ENCODE results near the gene RABEP1.

RABEP1 gene

DNA sequence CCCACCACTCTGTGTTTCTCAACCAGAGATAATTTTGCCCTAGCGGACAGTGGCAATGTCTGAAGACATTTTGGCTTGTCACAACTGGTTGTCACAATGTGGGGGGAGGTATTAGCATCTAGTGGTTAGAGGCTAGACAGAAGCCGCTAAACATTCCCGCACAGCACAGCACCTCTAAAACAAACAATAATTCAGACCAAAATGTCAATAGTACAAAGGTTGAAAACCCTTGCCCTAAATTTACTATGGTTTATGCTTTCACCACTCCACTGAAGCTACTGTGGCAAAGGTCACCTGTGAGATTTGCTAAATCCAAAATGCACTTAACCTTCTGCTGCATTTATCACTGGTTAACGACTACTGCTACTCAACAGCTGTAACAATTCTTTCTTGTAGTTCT is 123.3 kb downstream of the RABEP1 start:
- H3K4me1 ChIP-seq (ENCODE audit: insufficient read depth, low read length, poor library complexity, severe bottlenecking) = peaks cover 6% of the 10 kb centered on the region
- H3K9me3 ChIP-seq (ENCODE audit: insufficient read depth, low read depth, low read length) = no peaks in the 10 kb centered on the region
- H4K20me1 ChIP-seq (ENCODE audit: insufficient read depth, low read length, poor library complexity, severe bottlenecking) = peaks cover 4% of the 10 kb centered on the region
- H3K9ac ChIP-seq (ENCODE audit: low read depth, low read length, poor library complexity, severe bottlenecking) = no peak overlapping the region
- H3F3A ChIP-seq (ENCODE audit: low read depth) = no peaks in the 10 kb centered on the region
- no peak for TF ChIP-seq EZH2phosphoT487 (IDR thresholded peaks at IDR 0.05; ENCODE audit: borderline replicate concordance)
- TF ChIP-seq, protein P1, sequence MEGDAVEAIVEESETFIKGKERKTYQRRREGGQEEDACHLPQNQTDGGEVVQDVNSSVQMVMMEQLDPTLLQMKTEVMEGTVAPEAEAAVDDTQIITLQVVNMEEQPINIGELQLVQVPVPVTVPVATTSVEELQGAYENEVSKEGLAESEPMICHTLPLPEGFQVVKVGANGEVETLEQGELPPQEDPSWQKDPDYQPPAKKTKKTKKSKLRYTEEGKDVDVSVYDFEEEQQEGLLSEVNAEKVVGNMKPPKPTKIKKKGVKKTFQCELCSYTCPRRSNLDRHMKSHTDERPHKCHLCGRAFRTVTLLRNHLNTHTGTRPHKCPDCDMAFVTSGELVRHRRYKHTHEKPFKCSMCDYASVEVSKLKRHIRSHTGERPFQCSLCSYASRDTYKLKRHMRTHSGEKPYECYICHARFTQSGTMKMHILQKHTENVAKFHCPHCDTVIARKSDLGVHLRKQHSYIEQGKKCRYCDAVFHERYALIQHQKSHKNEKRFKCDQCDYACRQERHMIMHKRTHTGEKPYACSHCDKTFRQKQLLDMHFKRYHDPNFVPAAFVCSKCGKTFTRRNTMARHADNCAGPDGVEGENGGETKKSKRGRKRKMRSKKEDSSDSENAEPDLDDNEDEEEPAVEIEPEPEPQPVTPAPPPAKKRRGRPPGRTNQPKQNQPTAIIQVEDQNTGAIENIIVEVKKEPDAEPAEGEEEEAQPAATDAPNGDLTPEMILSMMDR (conservative IDR thresholded peaks at IDR 0.05; ENCODE audit: low read length) = no peak
- no peak overlapping the region for H2AFZ ChIP-seq (ENCODE audit: low read length)
- no peak overlapping the region for H3K4me3 ChIP-seq (ENCODE audit: low read length, poor library complexity, severe bottlenecking)
- no peak overlapping the region for H3K4me2 ChIP-seq (ENCODE audit: low read depth, low read length, poor library complexity, severe bottlenecking)
- H3K27me3 ChIP-seq (ENCODE audit: insufficient read depth, low read length, poor library complexity, severe bottlenecking) = no peaks in the 10 kb centered on the region
- peaks cover 91% of the 10 kb centered on the region for H3K36me3 ChIP-seq (ENCODE audit: insufficient read depth, low read length)
- H3K79me2 ChIP-seq (ENCODE audit: insufficient read depth, low read length) = peaks cover 19% of the 10 kb centered on the region; the same call in 1 of the 2 replicates
- no peaks in the 10 kb centered on the region for H3K9me2 ChIP-seq (replicated peaks; ENCODE audit: low read depth, low read length)

DNA sequence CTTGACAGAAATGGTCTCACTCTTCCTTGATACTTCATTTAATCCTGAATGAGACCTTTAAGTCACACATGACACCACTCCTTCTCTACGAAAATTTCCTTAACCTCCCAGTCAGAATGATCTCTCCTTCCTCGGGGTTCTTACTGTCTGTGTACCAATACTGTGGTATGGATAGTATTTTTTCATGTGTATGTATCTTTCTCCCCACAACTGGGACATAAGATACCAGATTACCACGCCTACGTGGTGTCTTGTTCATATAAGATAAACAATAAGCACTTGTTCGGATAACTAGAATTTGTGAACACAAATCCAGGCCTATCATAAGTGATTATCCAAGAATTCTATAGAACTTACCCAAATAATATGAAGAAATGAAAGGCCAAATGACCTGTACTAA is 126.1 kb downstream of the RABEP1 start:
- H3K9ac ChIP-seq (ENCODE audit: low read depth, low read length, poor library complexity, severe bottlenecking) = no peak overlapping the region
- peaks cover 23% of the 10 kb centered on the region for H4K20me1 ChIP-seq (ENCODE audit: insufficient read depth, low read length, poor library complexity, severe bottlenecking)
- H3K79me2 ChIP-seq (ENCODE audit: insufficient read depth, low read length) = peaks cover 38% of the 10 kb centered on the region
- H3K4me2 ChIP-seq (ENCODE audit: low read depth, low read length, poor library complexity, severe bottlenecking) = no peak overlapping the region
- no peak overlapping the region for H2AFZ ChIP-seq (ENCODE audit: low read length)
- no peaks in the 10 kb centered on the region for H3K9me3 ChIP-seq (ENCODE audit: insufficient read depth, low read depth, low read length)
- TF ChIP-seq, protein P1 (conservative IDR thresholded peaks at IDR 0.05; ENCODE audit: low read length) = no peak
- no peak for TF ChIP-seq EZH2phosphoT487 (IDR thresholded peaks at IDR 0.05; ENCODE audit: borderline replicate concordance)
- no peaks in the 10 kb centered on the region for H3K9me2 ChIP-seq (replicated peaks; ENCODE audit: low read depth, low read length)
- peaks cover 13% of the 10 kb centered on the region for H3K4me1 ChIP-seq (ENCODE audit: insufficient read depth, low read length, poor library complexity, severe bottlenecking)
- peaks cover 88% of the 10 kb centered on the region for H3K36me3 ChIP-seq (ENCODE audit: insufficient read depth, low read length)
- no peaks in the 10 kb centered on the region for H3F3A ChIP-seq (ENCODE audit: low read depth)
- H3K4me3 ChIP-seq (ENCODE audit: low read length, poor library complexity, severe bottlenecking) = no peak overlapping the region
- H3K27me3 ChIP-seq (ENCODE audit: insufficient read depth, low read length, poor library complexity, severe bottlenecking) = no peaks in the 10 kb centered on the region

DNA sequence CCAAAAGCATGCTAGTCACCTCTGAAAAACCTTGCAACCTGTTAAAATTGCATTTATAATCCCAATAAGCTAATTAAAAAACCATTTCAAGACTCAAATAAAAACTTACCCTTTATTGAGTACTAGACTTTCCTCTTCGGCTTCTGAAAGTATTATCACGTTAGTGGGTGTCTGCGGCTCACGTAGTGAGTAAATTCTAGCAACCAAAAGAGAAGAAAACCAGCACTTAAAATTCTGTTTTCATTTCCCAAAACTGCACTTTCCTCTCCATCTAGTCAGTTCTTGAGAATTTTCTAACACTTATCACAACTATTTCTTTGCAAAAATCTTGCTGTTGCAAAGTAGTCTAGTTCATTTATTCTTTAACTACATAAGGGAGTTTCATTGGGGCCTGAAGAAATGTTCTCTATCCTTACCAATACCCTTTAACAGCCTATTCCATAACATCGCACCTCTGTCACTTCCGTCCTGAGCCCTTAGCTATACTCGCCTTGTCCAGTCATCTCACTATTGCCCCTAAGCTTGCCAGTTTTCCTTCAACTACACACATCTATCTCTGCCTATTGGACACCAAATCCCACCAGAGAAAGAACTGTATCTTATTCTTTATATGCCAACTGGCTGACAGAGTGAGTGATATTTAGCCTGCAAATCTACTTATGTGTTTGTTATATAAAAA is 128.6 kb downstream of the RABEP1 start:
- H4K20me1 ChIP-seq (ENCODE audit: insufficient read depth, low read length, poor library complexity, severe bottlenecking) = peaks cover 35% of the 10 kb centered on the region
- no peak overlapping the region for H3K9ac ChIP-seq (ENCODE audit: low read depth, low read length, poor library complexity, severe bottlenecking)
- H3K79me2 ChIP-seq (ENCODE audit: insufficient read depth, low read length) = peaks cover 54% of the 10 kb centered on the region
- no peaks in the 10 kb centered on the region for H3K27me3 ChIP-seq (ENCODE audit: insufficient read depth, low read length, poor library complexity, severe bottlenecking)
- peaks cover 89% of the 10 kb centered on the region for H3K36me3 ChIP-seq (ENCODE audit: insufficient read depth, low read length)
- H3F3A ChIP-seq (ENCODE audit: low read depth) = no peaks in the 10 kb centered on the region
- no peak for TF ChIP-seq EZH2phosphoT487 (IDR thresholded peaks at IDR 0.05; ENCODE audit: borderline replicate concordance)
- TF ChIP-seq, protein P1 (conservative IDR thresholded peaks at IDR 0.05; ENCODE audit: low read length) = no peak
- H3K4me2 ChIP-seq (ENCODE audit: low read depth, low read length, poor library complexity, severe bottlenecking) = no peak overlapping the region
- H3K9me2 ChIP-seq (replicated peaks; ENCODE audit: low read depth, low read length) = no peaks in the 10 kb centered on the region
- no peak overlapping the region for H2AFZ ChIP-seq (ENCODE audit: low read length)
- H3K9me3 ChIP-seq (ENCODE audit: insufficient read depth, low read depth, low read length) = no peaks in the 10 kb centered on the region
- H3K4me3 ChIP-seq (ENCODE audit: low read length, poor library complexity, severe bottlenecking) = no peak overlapping the region
- peaks cover 28% of the 10 kb centered on the region for H3K4me1 ChIP-seq (ENCODE audit: insufficient read depth, low read length, poor library complexity, severe bottlenecking)
